ENCODE data around the gene FOXK1.

Gene FOXK1

DNA sequence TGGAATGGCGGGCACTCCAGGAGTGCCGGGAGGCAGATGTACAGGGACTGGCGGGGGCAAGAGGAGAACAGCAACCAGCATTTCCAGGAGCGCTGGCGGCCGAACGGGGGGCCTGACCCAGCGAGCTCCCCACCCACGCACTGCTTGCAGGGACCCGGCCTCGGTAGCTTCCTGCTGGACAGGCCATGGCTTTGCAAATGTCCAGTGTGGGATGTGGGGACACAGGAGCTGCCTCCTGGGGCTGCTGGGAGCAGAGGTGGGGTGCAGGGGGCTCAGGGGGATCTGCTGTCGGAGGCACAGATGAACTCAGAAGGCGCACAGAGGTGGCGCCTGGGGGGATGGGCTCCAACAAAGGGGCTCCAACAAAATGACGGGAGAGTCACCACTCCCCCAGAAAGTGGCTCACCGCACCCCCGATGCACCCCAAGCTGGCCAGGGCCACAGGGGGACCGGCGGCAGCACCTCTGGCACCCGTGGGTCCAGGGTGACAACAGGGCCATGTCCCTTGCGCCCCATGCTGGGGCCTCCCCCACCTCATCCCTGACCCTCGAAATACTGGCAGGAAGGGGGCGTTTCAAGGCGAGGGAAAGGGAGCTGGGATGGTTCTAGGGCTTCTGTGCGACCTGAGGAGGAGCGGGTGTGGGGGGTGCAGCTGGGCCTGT is 134.5 kb downstream of the FOXK1 start:
- H3K4me3 ChIP-seq (ENCODE audit: low read depth, low read length): no peak overlapping the region
- H3K9me3 ChIP-seq (ENCODE audit: control insufficient read depth, insufficient read depth, low read depth, low read length): no peaks in the 10 kb centered on the region
- CTCF ChIA-PET: interaction anchor here (0.6 kb wide), 2 partner anchors 12 to 19 kb away, joined by 3 read pairs; no protein-coding TSS in a partner anchor
- H3K27ac ChIP-seq (ENCODE audit: extremely low read depth, low read depth, low read length): no peak overlapping the region
- TF ChIP-seq ZNF266 (tag by site-specific recombination; IDR thresholded peaks at IDR 0.05; ENCODE audit: low read depth): no peak
- TF ChIP-seq, protein P1, sequence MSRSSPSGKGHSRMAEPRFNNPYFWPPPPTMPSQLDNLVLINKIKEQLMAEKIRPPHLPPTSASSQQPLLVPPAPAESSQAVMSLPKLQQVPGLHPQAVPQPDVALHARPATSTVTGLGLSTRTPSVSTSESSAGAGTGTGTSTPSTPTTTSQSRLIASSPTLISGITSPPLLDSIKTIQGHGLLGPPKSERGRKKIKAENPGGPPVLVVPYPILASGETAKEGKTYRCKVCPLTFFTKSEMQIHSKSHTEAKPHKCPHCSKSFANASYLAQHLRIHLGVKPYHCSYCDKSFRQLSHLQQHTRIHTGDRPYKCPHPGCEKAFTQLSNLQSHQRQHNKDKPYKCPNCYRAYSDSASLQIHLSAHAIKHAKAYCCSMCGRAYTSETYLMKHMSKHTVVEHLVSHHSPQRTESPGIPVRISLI (tag by site-specific recombination; IDR thresholded peaks at IDR 0.05): no peak
- no peak for TF ChIP-seq ZNF10 (tag by site-specific recombination; IDR thresholded peaks at IDR 0.05)
- TF ChIP-seq ZNF560 (tag by site-specific recombination; IDR thresholded peaks at IDR 0.05; ENCODE audit: borderline replicate concordance): no peak
- TF ChIP-seq ZNF624 (tag by site-specific recombination; IDR thresholded peaks at IDR 0.05): no peak
- TF ChIP-seq ZNF677 (tag by site-specific recombination; IDR thresholded peaks at IDR 0.05): no peak
- TF ChIP-seq ZNF341 (tag by site-specific recombination; IDR thresholded peaks at IDR 0.05; ENCODE audit: low read depth): no peak
- no peak for TF ChIP-seq ZNF146 (tag by site-specific recombination; IDR thresholded peaks at IDR 0.05)
- TF ChIP-seq, protein P2, sequence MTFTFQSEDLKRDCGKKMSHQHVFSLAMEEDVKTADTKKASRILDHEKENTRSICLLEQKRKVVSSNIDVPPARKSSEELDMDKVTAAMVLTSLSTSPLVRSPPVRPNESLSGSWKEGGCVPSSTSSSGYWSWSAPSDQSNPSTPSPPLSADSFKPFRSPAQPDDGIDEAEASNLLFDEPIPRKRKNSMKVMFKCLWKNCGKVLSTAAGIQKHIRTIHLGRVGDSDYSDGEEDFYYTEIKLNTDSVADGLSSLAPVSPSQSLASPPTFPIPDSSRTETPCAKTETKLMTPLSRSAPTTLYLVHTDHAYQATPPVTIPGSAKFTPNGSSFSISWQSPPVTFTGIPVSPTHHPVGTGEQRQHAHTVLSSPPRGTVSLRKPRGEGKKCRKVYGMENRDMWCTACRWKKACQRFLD (tag by site-specific recombination; IDR thresholded peaks at IDR 0.05): no peak
- TF ChIP-seq ZNF670 (tag by site-specific recombination; IDR thresholded peaks at IDR 0.05; ENCODE audit: low read depth): no peak
- H3K4me1 ChIP-seq (ENCODE audit: control insufficient read depth, insufficient read depth, low read length): no peaks in the 10 kb centered on the region
- H3K36me3 ChIP-seq (ENCODE audit: control insufficient read depth in 2 of 2, insufficient read depth in 1 of 2, low read length in 2 of 2): no peaks in the 10 kb centered on the region; a peak in 1 of 3 replicates
- POLR2A ChIA-PET: no interaction called here

DNA sequence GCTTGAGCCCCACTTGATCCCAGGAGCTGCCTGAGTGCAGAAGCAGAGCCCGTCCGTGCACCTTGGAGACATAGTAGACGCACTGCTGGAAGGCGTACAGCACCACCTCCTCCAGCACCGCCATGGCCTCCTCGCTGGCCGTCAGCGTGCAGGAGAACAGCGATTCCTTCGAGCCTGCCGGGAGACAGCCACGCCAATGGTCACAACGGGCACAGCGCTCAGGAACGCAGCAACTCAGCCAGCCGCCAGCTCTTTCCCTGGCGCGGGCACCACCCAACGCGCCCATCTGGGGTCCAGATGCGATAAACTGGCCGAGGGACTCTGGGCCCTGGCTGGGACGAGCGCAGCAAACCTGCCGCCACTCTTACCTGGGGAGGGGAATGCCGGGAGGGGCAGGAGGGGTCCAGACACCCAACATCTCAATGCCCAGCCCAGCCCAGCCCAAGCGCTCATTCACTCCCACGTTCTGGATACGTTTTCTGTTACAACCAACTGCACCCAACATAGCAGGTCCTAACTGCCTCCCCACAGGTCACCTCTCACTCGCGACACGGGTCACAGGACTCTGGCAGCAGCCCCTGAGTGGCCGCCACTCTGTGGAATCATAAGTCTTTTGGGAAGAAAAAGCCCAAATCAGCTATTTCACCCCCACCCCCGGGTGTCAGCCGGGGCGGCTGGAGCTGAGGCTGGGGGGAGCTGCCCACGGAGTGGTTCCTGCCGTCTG is 135.2 kb downstream of the FOXK1 start:
- no peak for TF ChIP-seq WT1 (tag by site-specific recombination; IDR thresholded peaks at IDR 0.05)
- no peak for TF ChIP-seq ZBTB20 (tag by site-specific recombination; IDR thresholded peaks at IDR 0.05)
- no peak for TF ChIP-seq ZNF140 (tag by site-specific recombination; IDR thresholded peaks at IDR 0.05)
- no peak for TF ChIP-seq ZNF184 (tag by site-specific recombination; IDR thresholded peaks at IDR 0.05)
- TF ChIP-seq FEZF1 (tag by site-specific recombination; IDR thresholded peaks at IDR 0.05): no peak
- no peak for TF ChIP-seq ZFP41 (tag by site-specific recombination; IDR thresholded peaks at IDR 0.05; ENCODE audit: borderline replicate concordance)
- TF ChIP-seq ZIC2 (tag by site-specific recombination; IDR thresholded peaks at IDR 0.05): no peak
- no peak for TF ChIP-seq ZNF529 (tag by site-specific recombination; IDR thresholded peaks at IDR 0.05; ENCODE audit: insufficient replicate concordance)
- no peak for TF ChIP-seq MZF1 (tag by site-specific recombination; IDR thresholded peaks at IDR 0.05; ENCODE audit: borderline replicate concordance)
- no peak for TF ChIP-seq ZNF133 (tag by site-specific recombination; IDR thresholded peaks at IDR 0.05)
- TF ChIP-seq, protein P3, sequence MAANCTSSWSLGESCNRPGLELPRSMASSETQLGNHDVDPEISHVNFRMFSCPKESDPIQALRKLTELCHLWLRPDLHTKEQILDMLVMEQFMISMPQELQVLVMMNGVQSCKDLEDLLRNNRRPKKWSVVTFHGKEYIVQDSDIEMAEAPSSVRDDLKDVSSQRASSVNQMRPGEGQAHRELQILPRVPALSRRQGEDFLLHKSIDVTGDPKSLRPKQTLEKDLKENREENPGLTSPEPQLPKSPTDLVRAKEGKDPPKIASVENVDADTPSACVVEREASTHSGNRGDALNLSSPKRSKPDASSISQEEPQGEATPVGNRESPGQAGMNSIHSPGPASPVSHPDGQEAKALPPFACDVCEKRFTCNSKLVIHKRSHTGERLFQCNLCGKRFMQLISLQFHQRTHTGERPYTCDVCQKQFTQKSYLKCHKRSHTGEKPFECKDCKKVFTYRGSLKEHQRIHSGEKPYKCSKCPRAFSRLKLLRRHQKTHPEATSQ (tag by site-specific recombination; IDR thresholded peaks at IDR 0.05): no peak
- no peaks in the 10 kb centered on the region for H3K4me1 ChIP-seq (ENCODE audit: control insufficient read depth, insufficient read depth, low read length)
- H3K36me3 ChIP-seq (ENCODE audit: control insufficient read depth in 2 of 2, insufficient read depth in 1 of 2, low read length in 2 of 2): no peaks in the 10 kb centered on the region
- CTCF ChIA-PET: no interaction called here
- no peaks in the 10 kb centered on the region for H3K9me3 ChIP-seq (ENCODE audit: control insufficient read depth, insufficient read depth, low read depth, low read length)
- POLR2A ChIA-PET: no interaction called here
- H3K4me3 ChIP-seq (ENCODE audit: low read depth, low read length): no peak overlapping the region
- H3K27ac ChIP-seq (ENCODE audit: extremely low read depth, low read depth, low read length): no peak overlapping the region
